IPS DF 4.7 (cell line): ENCODE measurements around the gene MCTP2.
"Not testable (repeated sequence)": the region's sequence is repeated elsewhere in the genome, so short reads cannot be mapped to it uniquely, and the experiment has no call there.

ENCODE experiments used
- DNase-seq: peaks from one replicate; pipeline ENCODE4 v3.0.0-alpha.2; 2013; ENCODE audit warnings: low spot score; ENCODE audit errors: extremely low read depth

Gene MCTP2

GRCh38 chr15:94235646-94236045 lies 4.3 kb downstream of the MCTP2 start:
- DNase-seq, result no peak

- DNase-seq, result no peak
Observed at GRCh38 chr15:94236608-94237007, 5.2 kb downstream of the MCTP2 start.

GRCh38 chr15:94237903-94238302 lies 6.5 kb downstream of the MCTP2 start:
- DNase-seq, result no peak

GRCh38 chr15:94238539-94239118 lies 7.3 kb downstream of the MCTP2 start:
- DNase-seq, result no peak

GRCh38 chr15:94239474-94239873 lies 8.1 kb downstream of the MCTP2 start:
- no peak for DNase-seq

- DNase-seq, result no peak
Observed at GRCh38 chr15:94240480-94240879, 9.1 kb downstream of the MCTP2 start.

GRCh38 chr15:94242257-94242656 lies 10.9 kb downstream of the MCTP2 start:
- no peak for DNase-seq

- DNase-seq, result not testable (repeated sequence)
Observed at GRCh38 chr15:94243003-94243402, 11.6 kb downstream of the MCTP2 start.

GRCh38 chr15:94243418-94243817 lies 12.1 kb downstream of the MCTP2 start:
- no peak for DNase-seq

- no peak for DNase-seq
Observed at GRCh38 chr15:94246016-94246415, 14.7 kb downstream of the MCTP2 start.

GRCh38 chr15:94247789-94248638 lies 16.7 kb downstream of the MCTP2 start:
- DNase-seq, result no peak

GRCh38 chr15:94250801-94251200 lies 19.4 kb downstream of the MCTP2 start:
- DNase-seq, result no peak

GRCh38 chr15:94252223-94252766 lies 20.9 kb downstream of the MCTP2 start:
- DNase-seq, result no peak

- no peak for DNase-seq
Observed at GRCh38 chr15:94252906-94253491, 21.6 kb downstream of the MCTP2 start.

GRCh38 chr15:94253742-94254141 lies 22.4 kb downstream of the MCTP2 start:
- no peak for DNase-seq

GRCh38 chr15:94255540-94255939 lies 24.2 kb downstream of the MCTP2 start:
- DNase-seq, result no peak

GRCh38 chr15:94256511-94256910 lies 25.1 kb downstream of the MCTP2 start:
- DNase-seq, result no peak

GRCh38 chr15:94257776-94258175 lies 26.4 kb downstream of the MCTP2 start:
- DNase-seq, result not testable (repeated sequence)

- no peak for DNase-seq
Observed at GRCh38 chr15:94258246-94258645, 26.9 kb downstream of the MCTP2 start.

- no peak for DNase-seq
Observed at GRCh38 chr15:94259121-94259751, 27.9 kb downstream of the MCTP2 start.

- DNase-seq, result no peak
Observed at GRCh38 chr15:94259863-94260262, 28.5 kb downstream of the MCTP2 start.

GRCh38 chr15:94262201-94262600 lies 30.8 kb downstream of the MCTP2 start:
- DNase-seq, result no peak
